Superior temporal gyrus (tissue), 1 donor: ENCODE results near the gene PLA1A.
"Not testable (repeated sequence)": the region's sequence is repeated elsewhere in the genome, so short reads cannot be mapped to it uniquely, and the experiment has no call there.

Source experiments
- DNase-seq: peaks from one replicate; pipeline ENCODE4 v3.0.0-alpha.2; 2016; ENCODE audit errors: extremely low spot score

The PLA1A gene

GRCh38 chr3:119579366-119580066 is 18.2 kb upstream of the PLA1A start, which contains the start of gene ADPRH:
Gene ADPRH (plus strand): TSS chr3:119579492. CDS start chr3:119582170, 2,678 bp downstream.
- DNase-seq, result peak; percentile 27

GRCh38 chr3:119580067-119580760 is 17.5 kb upstream of the PLA1A start:
- DNase-seq, result no peak

GRCh38 chr3:119582178-119582577 is 15.5 kb upstream of the PLA1A start:
- DNase-seq, result no peak

GRCh38 chr3:119585208-119585607 is 12.5 kb upstream of the PLA1A start:
- DNase-seq, result no peak

- DNase-seq, result no peak
Observed at GRCh38 chr3:119585856-119586570, 11.7 kb upstream of the PLA1A start.

- no peak for DNase-seq
Observed at GRCh38 chr3:119586733-119587172, 10.9 kb upstream of the PLA1A start.

GRCh38 chr3:119588112-119588511 is 9.6 kb upstream of the PLA1A start:
- peak; percentile 30 for DNase-seq

GRCh38 chr3:119589102-119589773 is 8.4 kb upstream of the PLA1A start:
- no peak for DNase-seq

- DNase-seq, result no peak
Observed at GRCh38 chr3:119590706-119591105, 7.0 kb upstream of the PLA1A start.

GRCh38 chr3:119592861-119593260 is 4.8 kb upstream of the PLA1A start:
- no peak for DNase-seq

GRCh38 chr3:119594066-119594465 is 3.6 kb upstream of the PLA1A start:
- no peak for DNase-seq

- not testable (repeated sequence) for DNase-seq
Observed at GRCh38 chr3:119594929-119595328, 2.8 kb upstream of the PLA1A start.

GRCh38 chr3:119595639-119596334 is 1.9 kb upstream of the PLA1A start:
- no peak for DNase-seq

- DNase-seq, result no peak
Observed at GRCh38 chr3:119596398-119596797, 1.3 kb upstream of the PLA1A start.

GRCh38 chr3:119598410-119599098 is 869 bp downstream of the PLA1A start:
- no peak for DNase-seq

GRCh38 chr3:119599558-119600174 is 2.0 kb downstream of the PLA1A start:
- no peak for DNase-seq

GRCh38 chr3:119600732-119601131 is 3.0 kb downstream of the PLA1A start:
- DNase-seq, result no peak

GRCh38 chr3:119601154-119601553 is 3.5 kb downstream of the PLA1A start:
- no peak for DNase-seq

GRCh38 chr3:119602676-119603075 is 5.0 kb downstream of the PLA1A start:
- no peak for DNase-seq

- DNase-seq, result no peak
Observed at GRCh38 chr3:119604878-119605277, 7.2 kb downstream of the PLA1A start.
